HFF-Myc (cell line): ENCODE data around the gene KIFBP.

Experiments
- DNase-seq: peaks from one replicate; pipeline ENCODE4 v3.0.0-alpha.2; 2011; ENCODE audit warnings: low read depth; ENCODE audit errors: extremely low read depth
- H3K4me3 ChIP-seq: replicated peaks from 2 replicates; pipeline ENCODE4 v1.5.1; 2011; ENCODE audit warnings: low read depth, mild to moderate bottlenecking, control low read depth, low read length
- CTCF ChIP-seq: IDR thresholded peaks from 2 replicates; pipeline ENCODE4 v1.5.1; 2012; ENCODE audit warnings: mild to moderate bottlenecking, low read depth, low read length, control low read depth; ENCODE audit errors: missing control alignments

The KIFBP gene

GRCh38 chr10:69064762-69065328, 76.2 kb downstream of the KIFBP start:
- no peak overlapping the region for H3K4me3 ChIP-seq
- no peak for DNase-seq
- TF ChIP-seq CTCF: no peak

GRCh38 chr10:69065406-69066361, 77.1 kb downstream of the KIFBP start:
- no peak for DNase-seq
- TF ChIP-seq CTCF: no peak
- no peak overlapping the region for H3K4me3 ChIP-seq
